SK-N-SH (cell line): ENCODE results near the gene ZNF888. TPM values are rescaled to one million over a fixed set of nuclear protein-coding genes. Genes with fewer than 3 reads are reported as not detected.

Source experiments
- CTCF ChIA-PET: fragments of 300-600, 350-600 bp; formaldehyde crosslinking; extraction: SDS; loops from one replicate; lab custom pipeline; 2021; lab: Yijun Ruan, JAX
- POLR2A ChIA-PET: fragments of 350-600 bp; sonication (Branson Sonifier 250); formaldehyde crosslinking; extraction: SDS; loops from one replicate; lab custom pipeline; 2020; ENCODE audit warnings: antibody characterized with exemption, inconsistent platforms; lab: Yijun Ruan, JAX
- DNase-seq: peaks from one replicate; pipeline ENCODE4 v3.0.0; 2012
- H2AFZ ChIP-seq: fragments of 200-600 bp; sonication (generic); 2 replicates; pipeline ENCODE4 v1.8.1; 2016; ENCODE audit warnings: antibody characterized with exemption, mild to moderate bottlenecking, low read depth
- H3F3A ChIP-seq: fragments of 200-600 bp; sonication (generic); replicated peaks from 2 replicates; pipeline ENCODE3; 2016; ENCODE audit warnings: antibody characterized with exemption, mild to moderate bottlenecking; ENCODE audit not compliant: insufficient read depth
- H3K27ac ChIP-seq, 2 experiments: fragments of 200-500 bp in 1 of 2; fragments of 200-600 bp in 1 of 2; sonication (Bioruptor generic) in 1 of 2; sonication (generic), shearing (Covaris generic) in 1 of 2; 2 replicates each; pipeline versions ENCODE4 v1.5.1 to v1.6.1; 2014 to 2016; ENCODE audit warnings: low read depth in 2 of 2, inconsistent platforms in 1 of 2, low read length in 1 of 2, mild to moderate bottlenecking in 1 of 2, mixed read lengths in 1 of 2
- H3K27me3 ChIP-seq: fragments of 200-600 bp; sonication (generic), shearing (Covaris generic); 2 replicates; pipeline ENCODE4 v1.6.1; 2016; ENCODE audit warnings: mixed run types; ENCODE audit not compliant: insufficient read depth
- H3K36me3 ChIP-seq, 2 experiments: fragments of 200-500 bp in 1 of 2; fragments of 200-600 bp in 1 of 2; sonication (Bioruptor generic) in 1 of 2; sonication (generic) in 1 of 2; replicated peaks in 1 of 2; 2 replicates each; pipeline versions ENCODE3 to v1.5.1; 2014 to 2016; ENCODE audit warnings: low read length in 1 of 2, mild to moderate bottlenecking in 1 of 2; ENCODE audit not compliant: insufficient read depth in 2 of 2, control insufficient read depth in 1 of 2
- H3K4me1 ChIP-seq, 2 experiments: fragments of 200-500 bp in 1 of 2; fragments of 200-600 bp in 1 of 2; sonication (Bioruptor generic) in 1 of 2; sonication (generic), shearing (Covaris generic) in 1 of 2; 2 replicates each; pipeline versions ENCODE4 v1.5.1 to v1.6.1; 2014 to 2016; ENCODE audit warnings: low read depth in 1 of 2, low read length in 1 of 2, mixed run types in 1 of 2; ENCODE audit not compliant: insufficient read depth in 2 of 2, control insufficient read depth in 1 of 2
- H3K4me2 ChIP-seq: fragments of 200-600 bp; sonication (generic), shearing (Covaris generic); 2 replicates; pipeline ENCODE4 v1.6.1; 2017; ENCODE audit warnings: mixed run types
- H3K4me3 ChIP-seq, 2 experiments: fragments of 200-500 bp in 1 of 2; fragments of 200-600 bp in 1 of 2; sonication (Bioruptor generic) in 1 of 2; sonication (generic), shearing (Covaris generic) in 1 of 2; 2 replicates each; pipeline versions ENCODE4 v1.5.1 to v1.8.1; 2014 to 2016; ENCODE audit warnings: low read depth in 2 of 2, inconsistent platforms in 1 of 2, low read length in 1 of 2, mild to moderate bottlenecking in 1 of 2, mixed read lengths in 1 of 2, moderate library complexity in 1 of 2
- H3K79me2 ChIP-seq: fragments of 200-600 bp; sonication (generic); 2 replicates; pipeline ENCODE4 v1.8.1; 2017; ENCODE audit warnings: mild to moderate bottlenecking; ENCODE audit not compliant: insufficient read depth
- H3K9ac ChIP-seq: fragments of 200-600 bp; sonication (generic); 2 replicates; pipeline ENCODE4 v1.6.1; 2017; ENCODE audit warnings: mixed run types
- H3K9me2 ChIP-seq: fragments of 200-600 bp; sonication (generic); 2 replicates; pipeline ENCODE4 v1.6.1; 2017; ENCODE audit warnings: mixed run types
- H3K9me3 ChIP-seq: fragments of 200-600 bp; sonication (generic); 2 replicates; pipeline ENCODE4 v1.6.1; 2017; ENCODE audit warnings: mixed run types, mild to moderate bottlenecking, moderate library complexity
- H4K20me1 ChIP-seq: fragments of 200-600 bp; sonication (generic); 2 replicates; pipeline ENCODE4 v1.6.1; 2017; ENCODE audit warnings: mild to moderate bottlenecking, mixed run types; ENCODE audit not compliant: insufficient read depth
- ELF1 ChIP-seq: IDR thresholded peaks from 2 replicates; pipeline ENCODE4 v1.4.0; 2012
- MEF2A ChIP-seq: IDR thresholded peaks from 2 replicates; pipeline ENCODE4 v1.4.0; 2012; ENCODE audit warnings: low read depth, borderline replicate concordance
- NFIC ChIP-seq: IDR thresholded peaks from 2 replicates; pipeline ENCODE4 v1.4.0; 2012; ENCODE audit warnings: borderline replicate concordance
- SIN3A ChIP-seq: IDR thresholded peaks from 2 replicates; pipeline ENCODE4 v1.6.1; 2012; ENCODE audit warnings: low read depth, mild to moderate bottlenecking, low read length, moderate library complexity, borderline replicate concordance
- SMC3 ChIP-seq: IDR thresholded peaks from 2 replicates; pipeline ENCODE4 v1.6.1; 2012; ENCODE audit warnings: low read depth, low read length, improper control_type of control experiment
- TAF1 ChIP-seq: IDR thresholded peaks from 2 replicates; pipeline ENCODE4 v1.6.1; 2012; ENCODE audit warnings: low read depth, mild to moderate bottlenecking, low read length, moderate library complexity, borderline replicate concordance
- YY1 ChIP-seq: IDR thresholded peaks from 2 replicates; pipeline ENCODE4 v1.4.0; 2012; ENCODE audit warnings: low read depth, mild to moderate bottlenecking
- WGBS: methylation state at CpG from one replicate; pipeline ENCODE4 v1.1.6; 2017; ENCODE audit warnings: low lambda C conversion rate; 5-methylcytosine and 5-hydroxymethylcytosine counted together
- polyA plus RNA-seq, 3 experiments: library from polyadenylated mRNA; depleted of rRNA; stranded (reverse); fragments of >200 nt; gene quantifications; 2 replicates each; pipeline ENCODE4 v1.2.3, GENCODE V29; 2012
- TF ChIP-seq, protein P1 (sequence below): IDR thresholded peaks from 2 replicates; pipeline ENCODE4 v1.6.1; 2012; ENCODE audit warnings: mild to moderate bottlenecking, low read depth, low read length, moderate library complexity
- TF ChIP-seq, protein P2 (sequence below): fragments of 150-350 bp; IDR thresholded peaks from 2 replicates; pipeline ENCODE4 v1.6.1; 2016; ENCODE audit warnings: mild to moderate bottlenecking, low read depth, low read length
- TF ChIP-seq, protein P3 (sequence below): IDR thresholded peaks from 2 replicates; pipeline ENCODE4 v1.4.0; 2012; ENCODE audit warnings: low read depth, borderline replicate concordance
- TF ChIP-seq, protein P4 (sequence below): IDR thresholded peaks from 2 replicates; pipeline ENCODE4 v1.4.0; 2012; ENCODE audit warnings: low read depth, borderline replicate concordance
- TF ChIP-seq, protein P5 (sequence below): IDR thresholded peaks from 2 replicates; pipeline ENCODE4; 2012

ZNF888 gene
- polyA plus RNA-seq, 1 of the 3 experiments (the other 2 are of a cell fraction), result 0.46 TPM

DNA sequence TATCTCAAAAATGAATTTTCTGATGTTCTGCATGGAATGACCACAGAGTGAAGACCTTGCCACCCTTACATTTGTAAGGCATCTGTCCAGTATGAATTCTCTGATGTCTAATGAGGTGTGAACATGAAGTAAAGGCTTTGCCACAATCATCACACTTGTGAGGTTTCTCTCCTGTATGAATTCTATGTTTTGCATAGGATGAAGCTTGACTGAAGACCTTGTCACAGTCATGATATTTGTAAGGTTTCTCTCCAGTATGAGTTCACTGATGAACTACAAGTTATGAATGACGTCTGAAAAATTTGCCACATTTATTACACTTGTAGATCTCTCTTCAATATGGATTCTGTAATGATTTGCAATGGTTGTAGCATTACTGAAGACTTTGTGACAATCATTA, 26.2 kb upstream of the ZNF888 start (continued):
- TF ChIP-seq, protein P1, sequence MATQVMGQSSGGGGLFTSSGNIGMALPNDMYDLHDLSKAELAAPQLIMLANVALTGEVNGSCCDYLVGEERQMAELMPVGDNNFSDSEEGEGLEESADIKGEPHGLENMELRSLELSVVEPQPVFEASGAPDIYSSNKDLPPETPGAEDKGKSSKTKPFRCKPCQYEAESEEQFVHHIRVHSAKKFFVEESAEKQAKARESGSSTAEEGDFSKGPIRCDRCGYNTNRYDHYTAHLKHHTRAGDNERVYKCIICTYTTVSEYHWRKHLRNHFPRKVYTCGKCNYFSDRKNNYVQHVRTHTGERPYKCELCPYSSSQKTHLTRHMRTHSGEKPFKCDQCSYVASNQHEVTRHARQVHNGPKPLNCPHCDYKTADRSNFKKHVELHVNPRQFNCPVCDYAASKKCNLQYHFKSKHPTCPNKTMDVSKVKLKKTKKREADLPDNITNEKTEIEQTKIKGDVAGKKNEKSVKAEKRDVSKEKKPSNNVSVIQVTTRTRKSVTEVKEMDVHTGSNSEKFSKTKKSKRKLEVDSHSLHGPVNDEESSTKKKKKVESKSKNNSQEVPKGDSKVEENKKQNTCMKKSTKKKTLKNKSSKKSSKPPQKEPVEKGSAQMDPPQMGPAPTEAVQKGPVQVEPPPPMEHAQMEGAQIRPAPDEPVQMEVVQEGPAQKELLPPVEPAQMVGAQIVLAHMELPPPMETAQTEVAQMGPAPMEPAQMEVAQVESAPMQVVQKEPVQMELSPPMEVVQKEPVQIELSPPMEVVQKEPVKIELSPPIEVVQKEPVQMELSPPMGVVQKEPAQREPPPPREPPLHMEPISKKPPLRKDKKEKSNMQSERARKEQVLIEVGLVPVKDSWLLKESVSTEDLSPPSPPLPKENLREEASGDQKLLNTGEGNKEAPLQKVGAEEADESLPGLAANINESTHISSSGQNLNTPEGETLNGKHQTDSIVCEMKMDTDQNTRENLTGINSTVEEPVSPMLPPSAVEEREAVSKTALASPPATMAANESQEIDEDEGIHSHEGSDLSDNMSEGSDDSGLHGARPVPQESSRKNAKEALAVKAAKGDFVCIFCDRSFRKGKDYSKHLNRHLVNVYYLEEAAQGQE, result no peak
- TF ChIP-seq, protein P2, sequence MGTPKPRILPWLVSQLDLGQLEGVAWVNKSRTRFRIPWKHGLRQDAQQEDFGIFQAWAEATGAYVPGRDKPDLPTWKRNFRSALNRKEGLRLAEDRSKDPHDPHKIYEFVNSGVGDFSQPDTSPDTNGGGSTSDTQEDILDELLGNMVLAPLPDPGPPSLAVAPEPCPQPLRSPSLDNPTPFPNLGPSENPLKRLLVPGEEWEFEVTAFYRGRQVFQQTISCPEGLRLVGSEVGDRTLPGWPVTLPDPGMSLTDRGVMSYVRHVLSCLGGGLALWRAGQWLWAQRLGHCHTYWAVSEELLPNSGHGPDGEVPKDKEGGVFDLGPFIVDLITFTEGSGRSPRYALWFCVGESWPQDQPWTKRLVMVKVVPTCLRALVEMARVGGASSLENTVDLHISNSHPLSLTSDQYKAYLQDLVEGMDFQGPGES, result no peak
- TF ChIP-seq MEF2A (no peak), SIN3A (no peak), SMC3 (no peak)
- TF ChIP-seq, all 33 proteins: peak for 0

DNA sequence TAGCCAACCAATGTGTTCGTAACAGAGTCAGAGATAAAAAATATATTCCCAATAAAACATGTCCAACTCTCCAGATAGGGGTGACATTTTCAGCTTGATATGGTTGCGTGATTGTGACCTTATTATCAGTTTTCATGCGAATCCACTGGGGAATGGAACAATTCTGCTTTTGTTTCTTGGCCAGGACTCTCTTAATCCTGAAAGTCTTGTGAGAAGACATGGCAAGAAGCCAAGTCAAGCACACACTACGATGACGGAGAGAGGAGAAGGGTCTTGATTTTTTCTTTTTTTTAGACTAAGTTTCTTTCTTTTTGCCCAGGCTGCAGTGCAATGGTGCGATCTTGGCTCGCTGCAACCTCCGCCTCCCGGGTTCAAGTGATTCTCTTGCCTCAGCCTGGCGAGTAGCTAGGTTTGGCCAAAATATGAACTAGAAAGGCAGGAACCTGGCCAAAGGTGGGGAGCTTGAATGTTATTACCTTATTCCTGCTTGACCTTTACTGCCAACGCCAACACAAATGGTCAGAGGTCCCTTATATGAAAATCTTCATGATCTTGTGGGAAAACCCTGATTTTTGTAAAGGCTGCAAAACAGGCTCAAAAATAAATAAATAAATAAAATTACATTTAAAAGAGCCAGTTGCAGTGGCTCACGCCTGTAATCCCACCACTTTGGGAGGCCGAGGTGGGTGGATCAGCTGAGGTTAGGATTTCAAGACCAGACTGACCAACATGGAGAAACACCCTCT, 25.0 kb upstream of the ZNF888 start:
- TF ChIP-seq, protein P3, sequence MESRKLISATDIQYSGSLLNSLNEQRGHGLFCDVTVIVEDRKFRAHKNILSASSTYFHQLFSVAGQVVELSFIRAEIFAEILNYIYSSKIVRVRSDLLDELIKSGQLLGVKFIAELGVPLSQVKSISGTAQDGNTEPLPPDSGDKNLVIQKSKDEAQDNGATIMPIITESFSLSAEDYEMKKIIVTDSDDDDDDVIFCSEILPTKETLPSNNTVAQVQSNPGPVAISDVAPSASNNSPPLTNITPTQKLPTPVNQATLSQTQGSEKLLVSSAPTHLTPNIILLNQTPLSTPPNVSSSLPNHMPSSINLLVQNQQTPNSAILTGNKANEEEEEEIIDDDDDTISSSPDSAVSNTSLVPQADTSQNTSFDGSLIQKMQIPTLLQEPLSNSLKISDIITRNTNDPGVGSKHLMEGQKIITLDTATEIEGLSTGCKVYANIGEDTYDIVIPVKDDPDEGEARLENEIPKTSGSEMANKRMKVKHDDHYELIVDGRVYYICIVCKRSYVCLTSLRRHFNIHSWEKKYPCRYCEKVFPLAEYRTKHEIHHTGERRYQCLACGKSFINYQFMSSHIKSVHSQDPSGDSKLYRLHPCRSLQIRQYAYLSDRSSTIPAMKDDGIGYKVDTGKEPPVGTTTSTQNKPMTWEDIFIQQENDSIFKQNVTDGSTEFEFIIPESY, result no peak
- TF ChIP-seq TAF1, result no peak
- TF ChIP-seq, protein P4, sequence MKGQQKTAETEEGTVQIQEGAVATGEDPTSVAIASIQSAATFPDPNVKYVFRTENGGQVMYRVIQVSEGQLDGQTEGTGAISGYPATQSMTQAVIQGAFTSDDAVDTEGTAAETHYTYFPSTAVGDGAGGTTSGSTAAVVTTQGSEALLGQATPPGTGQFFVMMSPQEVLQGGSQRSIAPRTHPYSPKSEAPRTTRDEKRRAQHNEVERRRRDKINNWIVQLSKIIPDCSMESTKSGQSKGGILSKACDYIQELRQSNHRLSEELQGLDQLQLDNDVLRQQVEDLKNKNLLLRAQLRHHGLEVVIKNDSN, result no peak
- TF ChIP-seq, protein P1, result no peak
- TF ChIP-seq, protein P5, sequence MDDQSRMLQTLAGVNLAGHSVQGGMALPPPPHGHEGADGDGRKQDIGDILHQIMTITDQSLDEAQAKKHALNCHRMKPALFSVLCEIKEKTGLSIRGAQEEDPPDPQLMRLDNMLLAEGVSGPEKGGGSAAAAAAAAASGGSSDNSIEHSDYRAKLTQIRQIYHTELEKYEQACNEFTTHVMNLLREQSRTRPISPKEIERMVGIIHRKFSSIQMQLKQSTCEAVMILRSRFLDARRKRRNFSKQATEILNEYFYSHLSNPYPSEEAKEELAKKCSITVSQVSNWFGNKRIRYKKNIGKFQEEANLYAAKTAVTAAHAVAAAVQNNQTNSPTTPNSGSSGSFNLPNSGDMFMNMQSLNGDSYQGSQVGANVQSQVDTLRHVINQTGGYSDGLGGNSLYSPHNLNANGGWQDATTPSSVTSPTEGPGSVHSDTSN, result no peak
- TF ChIP-seq NFIC, result no peak
- TF ChIP-seq ELF1, result no peak
- no peak for TF ChIP-seq YY1
- TF ChIP-seq, protein P2, result no peak
- Histone ChIP-seq H3K4me2 (no peak overlapping the region), H3K79me2 (no peaks in the 10 kb centered on the region), H3K4me1 (no peaks in the 10 kb centered on the region), H4K20me1 (no peaks in the 10 kb centered on the region), H3K4me3 (no peak overlapping the region), H3F3A (no peaks in the 10 kb centered on the region), H3K9ac (no peak overlapping the region), H3K27me3 (no peaks in the 10 kb centered on the region), H3K9me2 (no peaks in the 10 kb centered on the region), H3K36me3 (peaks cover 24 to 51% of the 10 kb centered on the region in 2 experiments), H2AFZ (no peak overlapping the region), H3K27ac (no peak overlapping the region), H3K9me3 (peaks cover 22% of the 10 kb centered on the region; the same call in 1 of the 2 replicates)
- ChIA-PET CTCF (no interaction called here), POLR2A (no interaction called here)
- 82% methylated on average over 13 of the region's 13 CpGs for WGBS
- DNase-seq, result no peak
